Upper lobe of right lung (tissue), 1 donor: ENCODE results near the gene OR14K1. TPM values are rescaled to one million over a fixed set of nuclear protein-coding genes. Genes with fewer than 3 reads are reported as not detected.
"Not testable (repeated sequence)": the region's sequence is repeated elsewhere in the genome, so short reads cannot be mapped to it uniquely, and the experiment has no call there.

Experiments
- ATAC-seq: fragments of 200-7000 bp; cut with Tn5 transposase; one replicate; pipeline ENCODE4 v1.9.1; 2020; ENCODE audit warnings: mild to moderate bottlenecking, moderate library complexity
- DNase-seq: peaks from one replicate; pipeline ENCODE4 v3.0.0-alpha.2; 2020
- H3K27ac ChIP-seq: fragments of 200-600 bp; one replicate; pipeline ENCODE4 v1.8.0; 2022
- H3K27me3 ChIP-seq: fragments of 200-600 bp; one replicate; pipeline ENCODE4 v1.8.0; 2022; ENCODE audit warnings: mild to moderate bottlenecking
- H3K36me3 ChIP-seq: fragments of 200-600 bp; one replicate; pipeline ENCODE4 v1.8.0; 2022
- H3K4me1 ChIP-seq: fragments of 200-600 bp; one replicate; pipeline ENCODE4 v1.8.0; 2022
- H3K4me3 ChIP-seq: fragments of 200-600 bp; one replicate; pipeline ENCODE4 v1.8.0; 2022; ENCODE audit warnings: mild to moderate bottlenecking
- H3K9me3 ChIP-seq: fragments of 200-600 bp; one replicate; pipeline ENCODE4 v1.8.0; 2022
- intact Hi-C: fragments of 100-400 bp; cut with DNase I; formaldehyde crosslinking; loops from one replicate; pipeline ENCODE4 v1.11.0; 2022
- total RNA-seq: library from RNA; stranded (reverse); fragmentation: NEBNext Ultra II Directional; extraction: Animal tissue kit (Norgen Biotek cat#: 25700); gene quantifications from one replicate; pipeline ENCODE4 v1.2.1, GENCODE V29; 2021
- TF ChIP-seq, protein P1 (sequence below): fragments of 200-600 bp; IDR thresholded peaks from one replicate; pipeline ENCODE4 v1.8.0; 2022; ENCODE audit warnings: antibody characterized with exemption
- donor health status: DM: no; HTN: yes; CAD: no; lungs with severe emphysema.

The OR14K1 gene
- total RNA-seq, 1 donor from 2014 or later: not detected

DNA sequence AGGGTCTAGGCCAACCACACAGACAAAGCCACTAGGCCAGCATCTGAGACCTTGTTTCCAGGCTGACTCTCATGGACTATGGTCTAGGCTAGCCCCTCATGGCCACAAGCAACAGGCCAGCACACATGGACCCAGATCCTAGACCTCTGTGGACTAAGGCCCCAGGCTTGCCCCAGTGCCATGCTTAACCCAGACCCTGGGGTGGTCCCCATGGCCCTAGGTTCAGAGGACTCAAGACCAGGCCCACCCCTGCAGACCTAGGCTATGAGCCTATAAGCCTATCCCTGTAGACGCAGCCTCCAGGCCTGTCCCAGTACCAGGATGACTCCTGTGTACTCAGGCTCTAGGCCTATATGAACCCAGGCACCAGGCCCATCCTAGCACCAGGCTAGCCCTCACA is 11.5 kb downstream of the OR14K1 start:
- ATAC-seq (peak; percentile 41), DNase-seq (peak; percentile 46)
- Histone ChIP-seq H3K9me3 (no peaks in the 10 kb centered on the region), H3K4me1 (no peaks in the 10 kb centered on the region), H3K4me3 (no peak overlapping the region), H3K27ac (no peak overlapping the region), H3K27me3 (no peaks in the 10 kb centered on the region), H3K36me3 (no peaks in the 10 kb centered on the region)
- intact Hi-C loops: no loop called here
- TF ChIP-seq, protein P1, sequence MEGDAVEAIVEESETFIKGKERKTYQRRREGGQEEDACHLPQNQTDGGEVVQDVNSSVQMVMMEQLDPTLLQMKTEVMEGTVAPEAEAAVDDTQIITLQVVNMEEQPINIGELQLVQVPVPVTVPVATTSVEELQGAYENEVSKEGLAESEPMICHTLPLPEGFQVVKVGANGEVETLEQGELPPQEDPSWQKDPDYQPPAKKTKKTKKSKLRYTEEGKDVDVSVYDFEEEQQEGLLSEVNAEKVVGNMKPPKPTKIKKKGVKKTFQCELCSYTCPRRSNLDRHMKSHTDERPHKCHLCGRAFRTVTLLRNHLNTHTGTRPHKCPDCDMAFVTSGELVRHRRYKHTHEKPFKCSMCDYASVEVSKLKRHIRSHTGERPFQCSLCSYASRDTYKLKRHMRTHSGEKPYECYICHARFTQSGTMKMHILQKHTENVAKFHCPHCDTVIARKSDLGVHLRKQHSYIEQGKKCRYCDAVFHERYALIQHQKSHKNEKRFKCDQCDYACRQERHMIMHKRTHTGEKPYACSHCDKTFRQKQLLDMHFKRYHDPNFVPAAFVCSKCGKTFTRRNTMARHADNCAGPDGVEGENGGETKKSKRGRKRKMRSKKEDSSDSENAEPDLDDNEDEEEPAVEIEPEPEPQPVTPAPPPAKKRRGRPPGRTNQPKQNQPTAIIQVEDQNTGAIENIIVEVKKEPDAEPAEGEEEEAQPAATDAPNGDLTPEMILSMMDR: no peak

DNA sequence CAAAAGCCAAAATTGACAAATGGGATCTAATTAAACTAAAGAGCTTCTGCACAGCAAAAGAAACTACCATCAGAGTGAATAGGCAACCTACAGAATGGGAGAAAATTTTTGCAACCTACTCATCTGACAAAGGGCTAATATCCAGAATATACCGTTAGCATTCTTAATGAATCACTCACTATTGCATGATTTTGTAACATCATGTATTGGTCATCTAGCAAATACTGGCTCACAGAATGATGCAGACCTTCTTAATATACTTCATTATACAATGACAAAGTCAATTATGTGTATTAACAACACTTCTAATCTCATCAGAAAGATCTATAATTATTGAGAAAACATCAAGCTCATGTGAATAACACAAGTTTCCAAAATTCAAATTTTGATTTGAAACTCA is 15.9 kb downstream of the OR14K1 start:
- intact Hi-C loops, H3K36me3 ChIP-seq, ATAC-seq: not testable (repeated sequence)

DNA sequence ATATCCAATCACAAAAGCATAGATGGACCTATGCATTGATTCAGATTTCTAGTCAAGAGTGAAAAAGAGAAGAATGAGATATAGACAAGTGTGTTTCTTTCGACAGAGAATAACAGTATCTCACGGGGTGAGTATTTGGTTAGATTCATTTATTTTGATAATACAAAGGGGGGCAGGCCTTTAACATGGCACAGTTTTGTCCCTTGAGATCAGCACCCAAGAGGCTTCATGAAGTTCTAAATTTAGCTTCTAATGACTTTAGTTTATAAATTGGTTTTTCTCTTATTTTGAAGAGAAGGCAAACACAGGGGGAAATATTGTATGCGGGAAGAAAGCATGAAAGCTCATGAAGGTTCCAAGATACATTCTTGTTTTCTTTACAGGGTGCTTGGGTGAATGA is 22.0 kb downstream of the OR14K1 start, which contains the start of gene OR1C1:
OR1C1 (minus strand) TSS at position 101 of the 400 bp plus-strand sequence. CDS start 2,150 bp downstream, outside the sequence.
- ATAC-seq (no peak), DNase-seq (no peak)
- H3K4me3 ChIP-seq: no peak within 1 kb of the TSS
- H3K4me1 ChIP-seq: no peaks in the 10 kb centered on the region
- no peaks in the 10 kb centered on the region for H3K36me3 ChIP-seq
- TF ChIP-seq, protein P1: no peak
- H3K27ac ChIP-seq: no peak within 1 kb of the TSS
- no peaks in the 10 kb centered on the region for H3K9me3 ChIP-seq
- no peaks in the 10 kb centered on the region for H3K27me3 ChIP-seq
- intact Hi-C loops: no loop called here

More for the DNA sequence above, 15.9 kb downstream of the OR14K1 start:
- not testable (repeated sequence) for H3K9me3 ChIP-seq, H3K4me1 ChIP-seq, DNase-seq, H3K27ac ChIP-seq, H3K27me3 ChIP-seq, H3K4me3 ChIP-seq

DNA sequence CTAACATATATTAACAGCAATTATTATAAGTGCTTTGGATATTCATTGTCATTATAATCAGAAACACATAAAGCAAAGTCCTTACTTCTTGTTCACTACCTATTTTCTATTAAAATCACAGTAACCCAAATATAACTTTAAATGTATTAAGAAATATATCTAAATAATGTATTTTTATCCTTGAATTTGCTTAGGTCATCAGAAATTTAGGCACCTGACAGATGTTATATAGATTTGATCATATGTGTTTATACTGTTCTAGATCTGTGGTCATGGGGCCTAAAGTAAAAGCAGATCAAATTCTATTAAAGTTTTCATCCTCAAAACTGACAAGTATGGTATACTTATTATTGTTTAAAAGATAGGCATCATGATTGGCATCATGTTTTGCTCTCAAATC is 31.2 kb downstream of the OR14K1 start:
- TF ChIP-seq, protein P1: no peak
- Histone ChIP-seq H3K4me1 (no peaks in the 10 kb centered on the region), H3K4me3 (no peak overlapping the region), H3K36me3 (no peaks in the 10 kb centered on the region), H3K9me3 (no peaks in the 10 kb centered on the region), H3K27me3 (no peaks in the 10 kb centered on the region), H3K27ac (no peak overlapping the region)
- ATAC-seq (no peak), DNase-seq (no peak)
- intact Hi-C loops: no loop called here

Other genes with a start within 250 kb of the OR14K1 start
- not detected for gene OR2C3, start 202.2 kb upstream of the OR14K1 start, total RNA-seq
- gene GCSAML, start 189.5 kb upstream of the OR14K1 start, total RNA-seq: 2.7 TPM
- not detected for gene OR2G2, start 150.3 kb upstream of the OR14K1 start, total RNA-seq
- not detected for gene OR2G3, start 133.0 kb upstream of the OR14K1 start, total RNA-seq
- gene OR13G1, start 58.9 kb upstream of the OR14K1 start, total RNA-seq: not detected
- gene OR6F1, start 22.0 kb upstream of the OR14K1 start, total RNA-seq: not detected
- gene OR14A2, start 9.5 kb downstream of the OR14K1 start, total RNA-seq: not detected
- gene OR1C1, start 21.9 kb downstream of the OR14K1 start, total RNA-seq: not detected
- gene OR14A16, start 85.5 kb downstream of the OR14K1 start, total RNA-seq: not detected
- not detected for gene OR11L1, start 103.3 kb downstream of the OR14K1 start, total RNA-seq
- gene TRIM58, start 118.6 kb downstream of the OR14K1 start, total RNA-seq: 6.0 TPM
- gene OR2W3, start 157.0 kb downstream of the OR14K1 start, total RNA-seq: 1.6 TPM
- gene OR2T8, start 181.6 kb downstream of the OR14K1 start, total RNA-seq: not detected
- gene OR2AJ1, start 186.3 kb downstream of the OR14K1 start, total RNA-seq: not detected
- not detected for gene OR2L8, start 210.2 kb downstream of the OR14K1 start, total RNA-seq
- not detected for gene OR2AK2, start 226.6 kb downstream of the OR14K1 start, total RNA-seq